ENCODE measurements around the gene DNAJC4.
"Not testable (repeated sequence)": the region's sequence is repeated elsewhere in the genome, so short reads cannot be mapped to it uniquely, and the experiment has no call there.

The DNAJC4 gene

DNA sequence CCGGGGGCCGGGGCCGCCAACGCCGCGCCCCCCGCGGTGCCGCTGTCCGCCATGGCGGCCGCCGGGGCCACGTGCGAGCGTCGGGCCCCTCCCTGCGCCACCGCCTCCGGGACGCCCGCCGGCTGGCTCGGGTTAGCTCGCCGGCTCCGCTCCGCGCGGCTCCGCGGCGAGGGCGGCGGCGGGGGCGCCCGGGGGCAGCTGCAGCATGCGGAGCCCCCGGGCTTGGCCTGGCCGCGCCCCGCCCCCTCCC lies 16.2 kb downstream of the DNAJC4 start:
- DNase-seq, result not testable (repeated sequence)

DNA sequence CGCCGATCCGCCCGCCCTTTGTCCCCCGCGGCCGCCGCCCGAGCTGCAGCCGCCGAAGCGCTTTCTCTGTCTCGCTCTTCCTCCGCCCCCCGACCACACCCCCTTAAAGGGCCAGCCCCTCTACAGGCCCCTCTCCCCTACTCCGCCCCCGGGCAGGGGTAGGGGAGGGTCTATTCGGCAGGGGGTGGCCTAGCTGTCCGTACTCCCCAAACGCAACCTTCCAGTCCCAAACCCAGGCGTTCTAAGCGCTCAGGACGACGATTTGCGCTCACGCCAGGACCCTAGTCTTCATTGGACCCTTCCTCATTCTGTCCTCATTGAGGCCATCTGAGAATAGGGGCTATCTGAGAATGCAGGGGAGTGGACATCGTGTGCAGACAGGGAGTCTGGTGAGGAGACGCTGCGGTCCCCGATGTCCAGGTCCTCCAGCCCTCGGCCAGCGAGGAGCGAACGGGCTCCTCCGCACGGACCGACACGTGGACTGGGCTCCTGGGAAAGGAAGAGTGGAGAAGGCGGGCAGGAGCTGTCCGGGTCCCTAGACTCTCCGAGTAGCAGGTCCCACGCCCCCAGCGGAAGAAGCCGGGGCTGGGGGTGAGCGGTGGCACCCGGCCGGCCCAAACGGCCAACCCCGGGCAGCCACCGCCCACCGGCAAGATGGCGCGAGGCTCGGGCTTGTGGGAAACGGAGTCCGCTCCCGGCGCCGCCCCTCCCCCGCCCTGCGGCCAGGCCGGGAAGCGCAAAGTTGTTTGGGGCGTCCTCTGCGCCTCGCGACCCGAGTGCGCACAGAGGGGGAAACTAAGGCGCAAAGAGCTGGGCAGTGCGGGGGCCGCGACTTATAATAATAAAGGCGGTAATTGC lies 16.8 kb downstream of the DNAJC4 start, which contains the start of gene PPP1R14B:
Gene PPP1R14B, minus strand, starts transcription at position 73 of the 858 bp plus-strand sequence. CDS start 270 bp downstream, outside the sequence.
- peak; percentile 99 for DNase-seq

DNA sequence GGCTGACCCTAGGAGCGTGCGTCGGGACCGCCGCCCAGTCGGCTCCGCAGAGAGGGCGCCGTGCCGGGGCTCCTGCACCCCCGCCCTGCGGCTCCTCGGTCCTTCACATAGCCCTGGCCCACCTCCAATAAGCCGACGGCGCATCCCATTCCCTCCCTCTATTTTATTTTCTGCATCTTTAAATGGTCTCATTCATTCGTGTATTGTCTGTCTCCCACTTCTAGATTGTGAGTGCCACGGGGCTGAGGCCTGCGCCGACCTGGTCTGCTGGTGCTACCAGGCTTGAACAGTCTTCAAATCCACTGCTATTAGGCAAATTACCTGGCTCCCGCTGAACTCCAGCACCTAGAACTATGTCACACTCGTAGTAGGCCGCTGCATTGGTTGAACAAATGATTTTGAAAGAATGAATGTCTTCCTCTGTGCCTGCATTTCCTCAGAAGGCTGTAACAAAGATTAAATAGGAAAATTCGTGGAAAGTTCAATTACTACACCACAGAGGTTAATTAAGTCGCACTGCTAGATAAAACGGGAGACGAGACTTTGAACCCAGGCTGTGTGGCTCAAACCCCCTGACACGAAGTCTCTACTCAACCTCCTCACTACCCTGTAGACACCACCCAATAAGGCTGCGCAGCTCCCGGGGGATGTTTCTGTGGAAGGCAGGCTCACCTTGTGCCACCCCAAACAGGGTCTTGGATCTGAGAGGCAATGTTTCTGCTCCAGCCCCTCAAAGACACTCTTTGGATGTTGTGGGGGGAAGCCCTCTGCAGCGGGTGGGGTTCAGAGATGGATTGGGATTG lies 17.6 kb downstream of the DNAJC4 start:
- no peak for DNase-seq

DNA sequence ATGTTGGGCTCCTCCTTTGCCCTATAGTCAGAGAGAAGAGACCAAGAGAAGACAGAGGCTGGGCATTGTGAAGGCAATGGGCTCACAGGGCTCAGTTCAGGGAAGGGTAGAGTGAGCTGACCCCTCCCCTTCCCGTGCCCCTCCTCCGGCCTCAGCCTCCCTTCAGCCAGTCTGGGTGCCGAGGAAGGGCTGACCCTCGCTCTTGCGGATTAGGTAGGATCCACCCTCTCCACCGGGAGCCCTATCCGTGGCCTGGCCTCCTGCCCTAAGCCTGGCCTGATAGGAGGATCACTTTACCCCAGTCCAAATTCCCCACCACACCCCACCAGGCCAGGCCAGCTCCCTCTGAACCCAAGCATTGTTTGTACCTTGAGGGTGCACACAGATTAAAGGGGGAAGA lies 18.2 kb downstream of the DNAJC4 start:
- DNase-seq, result no peak

DNA sequence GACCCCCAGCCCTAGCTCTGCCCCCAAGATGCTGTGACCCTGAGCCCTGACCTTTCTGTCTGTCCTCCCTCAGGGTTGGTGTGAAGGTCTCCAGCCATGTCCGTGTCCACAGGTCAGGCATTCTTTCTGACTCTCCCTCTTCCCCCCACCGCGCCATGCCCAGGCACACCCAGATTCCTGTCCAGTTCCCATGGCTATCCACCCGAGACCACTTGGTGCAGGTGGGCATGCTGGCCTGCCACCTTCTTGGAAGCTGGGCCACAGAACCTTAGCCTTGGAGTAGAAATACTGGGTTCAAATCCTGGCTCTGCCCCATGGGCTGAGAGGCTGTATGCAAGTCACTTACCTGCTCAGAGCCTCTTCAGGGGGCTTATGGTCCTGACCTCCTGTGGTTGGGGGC lies 18.7 kb downstream of the DNAJC4 start:
- DNase-seq, result no peak

DNA sequence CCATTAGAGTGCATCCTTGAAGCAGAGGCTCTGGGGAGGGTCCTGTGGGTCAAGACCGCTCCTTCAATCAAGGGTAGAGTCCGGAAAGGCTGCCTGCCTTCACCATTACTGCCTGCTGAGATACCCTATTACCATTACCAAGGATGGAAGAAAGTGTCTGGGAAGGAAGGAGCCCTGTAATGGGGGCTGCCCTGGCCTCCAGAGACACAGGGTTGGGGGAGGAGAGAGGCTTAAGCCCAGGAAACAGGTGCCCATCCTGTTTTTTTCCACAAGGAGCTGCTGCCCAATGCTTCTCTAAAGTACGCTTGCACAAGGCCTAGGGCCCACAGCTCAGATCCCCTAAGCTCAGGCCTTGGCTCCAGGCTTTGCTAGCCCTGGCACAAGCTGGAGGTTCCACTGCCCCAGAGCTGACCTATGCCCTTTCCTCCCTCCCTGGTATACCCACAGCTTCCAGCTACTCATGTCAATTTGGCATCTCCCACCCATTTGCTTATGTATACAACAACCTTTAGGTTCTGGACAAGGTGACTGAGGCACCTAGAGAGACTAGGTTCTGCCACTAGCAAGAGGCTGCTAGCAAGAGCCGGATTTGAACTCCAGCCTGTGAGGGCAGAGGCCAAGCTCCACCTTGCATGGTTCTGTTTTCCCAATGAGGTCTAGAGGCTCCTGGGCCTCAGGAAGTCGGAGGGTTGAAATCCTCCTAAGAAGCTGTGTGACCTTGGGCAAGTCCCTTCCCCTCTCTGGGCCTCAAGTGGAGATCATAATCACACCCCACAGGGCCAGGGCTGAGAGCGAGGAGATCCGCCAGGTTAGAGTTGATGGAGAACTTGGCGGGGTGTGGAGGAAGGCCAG lies 19.4 kb downstream of the DNAJC4 start:
- DNase-seq, result no peak

DNA sequence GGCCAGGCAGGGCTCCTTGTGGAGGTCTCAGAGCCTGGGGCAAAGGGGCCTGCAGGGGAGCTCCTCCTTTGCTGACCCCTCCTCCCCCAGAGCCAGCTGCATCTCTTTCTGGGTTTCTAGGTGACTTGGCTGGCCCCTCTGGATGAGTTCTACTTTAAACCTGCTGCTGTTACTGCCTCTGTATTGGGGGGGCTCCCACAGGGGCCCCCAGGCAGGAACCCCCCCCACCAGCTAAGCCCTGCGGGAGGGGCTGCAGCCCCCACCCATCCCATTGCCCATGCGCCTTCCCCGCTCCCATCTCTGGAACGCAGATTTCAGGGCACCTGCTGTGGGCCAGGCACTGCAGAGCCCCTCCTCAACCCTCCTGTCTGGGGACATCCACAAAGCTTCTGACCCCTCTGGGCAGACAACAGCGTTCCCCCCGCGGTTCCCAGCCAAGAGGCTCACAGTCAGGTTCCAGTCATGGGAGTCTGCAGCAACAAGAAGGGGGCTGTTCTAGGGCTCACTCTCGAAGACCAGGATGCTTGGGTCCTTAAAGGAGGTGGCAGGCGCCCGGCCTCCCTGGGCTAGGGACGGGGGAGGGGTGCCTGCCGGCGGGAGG lies 20.2 kb downstream of the DNAJC4 start:
- DNase-seq, result peak; percentile 87

DNA sequence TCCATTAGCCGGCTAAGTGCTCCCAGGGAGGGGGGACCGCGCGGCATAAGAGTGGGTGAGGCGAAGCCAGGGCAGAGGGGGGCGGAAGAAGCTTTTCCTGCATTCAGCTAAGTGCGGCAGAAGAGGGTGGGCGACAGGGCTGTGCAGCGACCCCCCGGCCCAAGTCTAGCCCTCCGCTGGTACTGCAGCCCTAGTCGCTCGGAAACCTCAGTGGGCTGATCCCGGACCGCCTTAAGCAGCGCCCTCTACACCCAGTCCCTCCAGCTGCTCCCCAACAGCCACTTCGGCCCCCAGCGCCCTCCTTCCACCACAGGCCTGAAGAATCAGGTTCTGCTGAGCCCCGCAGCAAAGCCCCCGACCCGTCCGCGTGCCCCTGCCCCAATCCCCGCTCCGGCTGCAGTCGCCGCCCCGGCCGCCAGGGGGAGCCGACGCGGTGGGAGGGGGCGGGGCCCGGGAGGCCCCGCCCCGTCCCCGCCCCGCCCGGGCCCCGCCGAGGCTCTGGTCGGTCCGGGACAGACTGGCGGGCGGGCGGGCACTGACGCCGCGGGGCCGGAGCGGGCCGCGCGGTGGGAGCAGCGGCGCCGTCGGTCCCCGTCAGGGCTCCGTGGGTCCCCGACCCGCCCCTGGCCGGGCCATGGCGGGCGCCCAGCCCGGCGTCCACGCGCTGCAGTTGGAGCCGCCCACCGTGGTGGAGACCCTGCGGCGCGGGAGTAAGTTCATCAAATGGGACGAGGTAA lies 20.8 kb downstream of the DNAJC4 start, which contains the start of gene PLCB3:
Gene PLCB3, plus strand, starts transcription at position 515 of the 737 bp plus-strand sequence. Its CDS starts 120 bp downstream, at position 635.
- DNase-seq, result peak; percentile 95

DNA sequence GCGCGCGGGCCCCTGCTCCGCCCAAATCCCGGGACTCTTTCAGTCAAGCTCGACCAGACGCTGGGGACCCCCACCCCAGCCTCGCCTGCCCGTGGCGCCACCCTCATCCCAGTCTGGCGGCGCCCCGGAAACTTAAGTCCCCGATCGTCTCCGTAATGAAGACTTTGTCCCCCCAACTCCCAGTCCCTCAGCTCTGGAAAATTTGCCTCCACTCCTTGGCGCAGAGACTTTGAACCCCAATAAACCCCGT lies 21.3 kb downstream of the DNAJC4 start:
- no peak for DNase-seq

DNA sequence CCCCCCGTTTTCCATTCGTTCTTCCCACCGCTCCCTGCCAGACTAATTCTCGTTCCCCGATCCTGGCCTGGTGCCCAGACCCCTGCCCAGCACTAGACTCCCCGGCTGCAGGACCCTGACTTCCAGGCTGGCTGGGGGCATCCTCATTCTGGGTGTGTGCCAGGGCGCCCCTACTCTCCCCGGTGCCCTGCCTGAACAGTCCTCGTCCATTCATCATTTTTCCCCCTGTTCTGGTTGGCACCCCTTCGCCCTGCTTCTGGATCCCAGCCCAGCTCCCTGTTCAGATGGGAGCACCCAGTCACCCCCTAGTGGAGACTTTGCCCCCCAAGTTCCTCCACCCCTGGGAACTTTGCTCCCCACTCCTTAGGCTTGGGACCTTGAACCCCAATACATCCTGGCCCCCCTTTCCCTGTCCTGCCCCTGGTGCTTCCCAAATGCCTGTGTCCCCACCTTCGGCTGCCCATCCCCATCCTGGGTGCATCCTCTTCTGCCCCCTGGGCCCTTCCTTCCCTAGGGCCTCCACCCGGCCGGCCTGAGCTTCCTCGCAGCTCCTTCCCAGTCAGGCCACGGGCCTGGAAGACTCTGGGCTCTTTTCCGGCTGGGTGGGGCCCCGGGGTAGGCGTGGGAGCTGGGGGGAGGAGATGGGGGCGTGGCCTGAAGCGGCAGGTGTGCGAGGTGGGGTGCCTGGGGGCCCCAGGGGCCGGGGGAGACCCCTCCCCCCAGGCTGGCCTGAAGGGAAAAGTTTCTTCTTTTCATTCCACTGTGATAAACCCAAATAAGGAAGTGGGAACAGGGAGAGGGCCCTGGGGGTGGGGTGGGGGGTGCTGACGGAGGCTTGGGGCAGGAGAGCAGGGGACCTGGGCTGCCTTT lies 21.9 kb downstream of the DNAJC4 start:
- DNase-seq, result peak; percentile 98

DNA sequence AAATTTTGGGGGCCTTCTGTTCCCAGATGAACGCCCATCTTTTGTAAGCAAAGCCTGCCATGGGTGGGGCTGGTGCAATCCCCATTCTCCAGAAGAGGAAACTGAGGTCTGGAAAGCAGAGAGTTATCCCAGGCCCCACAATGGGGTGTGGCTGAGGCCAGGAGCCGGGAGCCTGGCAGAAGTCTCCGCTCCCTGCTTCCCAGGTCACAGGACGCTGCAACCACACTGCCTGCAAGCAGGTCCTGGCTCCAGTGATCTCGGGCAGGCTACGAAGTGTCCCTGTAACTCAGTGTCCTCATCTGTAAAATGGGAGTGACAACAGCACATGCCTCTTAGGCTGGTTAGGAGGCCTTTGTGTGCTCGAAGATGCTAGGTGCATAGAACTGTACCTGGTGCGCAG lies 22.7 kb downstream of the DNAJC4 start:
- DNase-seq, result no peak

DNA sequence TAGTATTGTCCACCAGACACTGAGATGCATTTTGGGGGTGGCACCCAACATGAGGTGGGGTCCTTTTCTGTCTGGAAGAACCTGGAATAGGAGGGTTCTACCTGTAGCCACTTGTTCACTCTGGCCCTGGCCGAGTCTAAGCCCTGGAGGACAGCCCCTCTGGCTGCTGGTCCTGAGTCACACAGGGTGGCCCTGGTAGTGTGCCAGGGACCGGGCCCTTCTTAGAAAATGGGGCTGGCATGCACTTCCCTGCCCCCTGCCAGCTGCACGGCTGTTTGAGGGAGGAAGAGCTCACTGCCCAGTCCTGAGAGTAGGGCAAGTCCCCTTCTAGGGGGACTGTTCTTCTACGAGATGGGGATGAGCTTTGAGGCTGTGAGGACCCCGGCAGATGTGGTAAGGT lies 23.1 kb downstream of the DNAJC4 start:
- no peak for DNase-seq

DNA sequence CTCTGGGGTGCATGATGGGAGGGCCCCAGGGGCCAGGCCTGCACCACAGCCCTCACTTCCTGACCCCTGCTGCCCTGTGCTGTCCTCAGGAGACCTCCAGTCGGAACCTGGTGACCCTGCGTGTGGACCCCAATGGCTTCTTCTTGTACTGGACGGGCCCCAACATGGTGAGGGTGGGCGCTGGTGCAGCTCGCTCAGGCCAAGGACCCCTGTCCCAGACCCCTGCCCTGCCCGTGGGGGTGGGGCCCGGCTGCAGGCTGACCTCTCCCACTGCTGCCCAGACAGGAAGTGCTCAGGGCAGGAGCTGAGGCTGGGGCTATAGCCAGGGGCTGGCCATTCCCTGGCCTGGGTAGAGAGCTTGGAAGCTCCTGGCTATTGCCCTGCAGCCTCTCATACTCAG lies 24.0 kb downstream of the DNAJC4 start:
- DNase-seq, result no peak

DNA sequence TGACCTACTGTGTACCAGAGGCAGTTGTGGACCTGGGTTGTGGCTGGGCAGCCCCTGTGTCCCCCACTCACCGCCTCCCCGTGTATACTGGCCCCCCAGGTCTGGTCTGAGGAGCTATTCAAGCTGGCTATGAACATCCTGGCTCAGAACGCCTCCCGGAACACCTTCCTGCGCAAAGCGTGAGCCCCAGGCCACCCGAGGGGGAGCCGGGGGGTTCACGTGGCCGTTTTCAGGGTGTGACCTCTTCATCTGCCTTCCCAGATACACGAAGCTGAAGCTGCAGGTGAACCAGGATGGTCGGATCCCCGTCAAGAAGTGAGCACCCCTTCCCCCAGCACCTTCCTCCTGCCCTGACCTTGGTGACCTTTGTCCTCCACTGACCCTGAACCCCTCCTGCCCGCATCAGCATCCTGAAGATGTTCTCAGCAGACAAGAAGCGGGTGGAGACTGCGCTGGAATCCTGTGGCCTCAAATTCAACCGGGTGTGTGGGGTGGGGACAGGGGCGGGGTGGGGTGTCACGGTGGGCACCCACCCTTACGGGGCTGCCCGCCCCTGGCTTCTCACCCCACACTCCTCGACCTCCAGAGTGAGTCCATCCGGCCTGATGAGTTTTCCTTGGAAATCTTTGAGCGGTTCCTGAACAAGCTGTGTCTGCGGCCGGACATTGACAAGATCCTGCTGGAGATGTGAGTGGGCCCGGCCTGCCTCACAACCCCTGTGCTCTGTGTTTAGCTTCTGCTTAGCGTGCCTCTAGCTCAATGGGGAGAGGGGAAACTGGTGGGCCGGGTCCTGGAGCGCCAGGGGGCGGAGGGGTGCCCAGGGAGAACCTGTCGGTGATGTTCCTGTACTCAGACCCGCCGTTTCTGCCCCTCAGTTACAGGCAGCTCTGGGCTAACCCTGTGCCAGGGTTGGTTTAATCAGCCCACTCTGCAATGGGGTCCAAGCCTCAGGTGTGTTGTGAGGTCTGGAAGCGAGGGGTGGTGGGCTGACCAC lies 25.1 kb downstream of the DNAJC4 start:
- no peak for DNase-seq

DNA sequence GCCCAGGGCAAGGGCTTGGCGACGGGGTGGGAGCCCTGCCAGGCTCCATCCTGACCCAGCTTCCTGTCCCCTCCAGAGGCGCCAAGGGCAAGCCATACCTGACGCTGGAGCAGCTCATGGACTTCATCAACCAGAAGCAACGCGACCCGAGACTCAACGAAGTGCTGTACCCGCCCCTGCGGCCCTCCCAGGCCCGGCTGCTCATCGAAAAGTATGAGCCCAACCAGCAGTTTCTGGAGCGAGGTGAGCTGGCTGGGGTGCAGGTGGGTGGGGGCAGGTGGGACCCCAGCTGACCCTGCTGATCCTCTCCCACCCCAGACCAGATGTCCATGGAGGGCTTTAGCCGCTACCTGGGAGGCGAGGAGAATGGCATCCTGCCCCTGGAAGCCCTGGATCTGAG lies 26.0 kb downstream of the DNAJC4 start:
- no peak for DNase-seq

DNA sequence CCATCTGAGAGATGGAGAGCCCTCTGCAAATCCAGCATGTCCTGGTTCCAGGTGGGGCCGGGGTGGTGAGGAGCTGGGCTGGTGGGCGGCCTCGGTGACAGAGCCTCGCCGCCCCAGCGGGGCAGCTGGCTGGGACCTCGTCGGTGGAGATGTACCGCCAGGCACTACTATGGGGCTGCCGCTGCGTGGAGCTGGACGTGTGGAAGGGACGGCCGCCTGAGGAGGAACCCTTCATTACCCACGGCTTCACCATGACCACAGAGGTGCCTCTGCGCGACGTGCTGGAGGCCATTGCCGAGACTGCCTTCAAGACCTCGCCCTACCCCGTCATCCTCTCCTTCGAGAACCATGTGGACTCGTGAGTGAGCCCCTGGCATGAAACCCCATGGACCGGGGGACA lies 28.0 kb downstream of the DNAJC4 start:
- DNase-seq, result no peak

DNA sequence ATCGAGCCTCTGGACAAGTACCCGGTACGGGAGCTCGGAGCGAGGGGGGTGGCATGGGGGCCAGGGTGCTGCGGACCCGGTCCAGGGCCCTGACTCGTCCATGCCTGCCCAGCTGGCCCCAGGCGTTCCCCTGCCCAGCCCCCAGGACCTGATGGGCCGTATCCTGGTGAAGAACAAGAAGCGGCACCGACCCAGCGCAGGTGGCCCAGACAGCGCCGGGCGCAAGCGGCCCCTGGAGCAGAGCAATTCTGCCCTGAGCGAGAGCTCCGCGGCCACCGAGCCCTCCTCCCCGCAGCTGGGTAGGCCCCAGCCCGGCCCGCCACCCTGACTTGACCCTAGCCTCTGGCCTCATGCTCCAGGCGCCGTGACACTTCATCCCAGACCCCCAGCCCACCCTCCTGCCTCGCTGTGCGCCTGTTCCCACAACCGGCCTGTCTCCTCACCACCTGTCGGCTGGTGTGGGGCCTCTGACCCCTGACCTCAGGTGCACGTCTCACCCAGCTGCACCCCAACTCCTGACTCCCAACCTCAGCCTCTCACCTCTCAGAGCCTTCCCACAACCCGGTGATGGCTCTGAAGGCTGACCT lies 28.7 kb downstream of the DNAJC4 start:
- no peak for DNase-seq

DNA sequence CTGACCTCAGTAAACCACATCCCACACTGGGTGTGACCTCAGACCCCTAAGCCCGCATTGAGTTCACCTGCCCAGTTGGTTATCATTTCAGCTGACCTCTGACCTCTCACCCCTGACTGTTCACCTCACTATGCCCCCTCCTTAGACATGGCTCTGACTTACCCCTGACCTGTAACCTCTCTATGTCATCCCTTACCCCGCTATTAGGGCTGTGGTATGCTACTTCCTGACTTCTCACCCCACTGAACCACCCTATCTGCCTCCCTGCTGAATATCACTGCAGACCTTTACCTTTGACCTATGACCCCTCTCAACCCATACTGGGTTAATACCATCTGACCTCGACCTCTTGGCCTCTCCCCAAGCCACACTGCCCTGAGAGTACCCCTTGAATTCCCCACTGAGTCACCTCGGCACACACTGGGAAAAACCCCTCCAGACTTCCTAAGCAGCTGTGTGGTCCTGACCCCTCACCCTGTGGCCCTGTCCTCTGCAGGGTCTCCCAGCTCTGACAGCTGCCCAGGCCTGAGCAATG lies 29.3 kb downstream of the DNAJC4 start:
- DNase-seq, result no peak

DNA sequence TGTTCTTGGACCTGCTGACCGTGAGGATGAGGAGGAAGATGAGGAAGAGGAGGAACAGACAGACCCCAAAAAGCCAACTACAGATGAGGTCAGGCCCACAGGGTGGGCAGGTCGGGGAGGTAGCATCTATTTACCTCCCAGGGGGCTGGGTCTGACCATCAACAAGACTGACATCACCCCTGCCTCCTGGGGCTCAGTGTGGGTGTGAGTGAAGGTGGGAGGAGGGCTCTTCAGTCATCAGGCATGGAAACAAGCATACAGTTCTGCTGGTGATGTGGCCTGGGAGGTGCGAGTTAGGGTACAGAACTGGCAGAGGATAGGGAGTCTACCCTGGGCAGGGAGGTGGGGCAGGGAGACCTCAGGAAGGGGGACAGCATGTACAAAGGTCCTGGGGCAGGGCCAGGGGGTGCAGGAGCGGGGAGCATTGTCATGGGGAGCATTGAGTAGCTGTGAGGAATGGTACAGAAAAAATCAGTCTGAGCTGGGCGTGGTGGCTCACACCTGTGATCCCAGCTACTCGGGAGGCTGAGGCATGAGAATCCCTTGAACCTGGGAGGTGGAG lies 29.9 kb downstream of the DNAJC4 start:
- no peak for DNase-seq
